ENCODE data around the gene CHPF.

- TF ChIP-seq, protein P1, sequence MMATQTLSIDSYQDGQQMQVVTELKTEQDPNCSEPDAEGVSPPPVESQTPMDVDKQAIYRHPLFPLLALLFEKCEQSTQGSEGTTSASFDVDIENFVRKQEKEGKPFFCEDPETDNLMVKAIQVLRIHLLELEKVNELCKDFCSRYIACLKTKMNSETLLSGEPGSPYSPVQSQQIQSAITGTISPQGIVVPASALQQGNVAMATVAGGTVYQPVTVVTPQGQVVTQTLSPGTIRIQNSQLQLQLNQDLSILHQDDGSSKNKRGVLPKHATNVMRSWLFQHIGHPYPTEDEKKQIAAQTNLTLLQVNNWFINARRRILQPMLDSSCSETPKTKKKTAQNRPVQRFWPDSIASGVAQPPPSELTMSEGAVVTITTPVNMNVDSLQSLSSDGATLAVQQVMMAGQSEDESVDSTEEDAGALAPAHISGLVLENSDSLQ (IDR thresholded peaks at IDR 0.05): no peak
- TF ChIP-seq, protein P2, sequence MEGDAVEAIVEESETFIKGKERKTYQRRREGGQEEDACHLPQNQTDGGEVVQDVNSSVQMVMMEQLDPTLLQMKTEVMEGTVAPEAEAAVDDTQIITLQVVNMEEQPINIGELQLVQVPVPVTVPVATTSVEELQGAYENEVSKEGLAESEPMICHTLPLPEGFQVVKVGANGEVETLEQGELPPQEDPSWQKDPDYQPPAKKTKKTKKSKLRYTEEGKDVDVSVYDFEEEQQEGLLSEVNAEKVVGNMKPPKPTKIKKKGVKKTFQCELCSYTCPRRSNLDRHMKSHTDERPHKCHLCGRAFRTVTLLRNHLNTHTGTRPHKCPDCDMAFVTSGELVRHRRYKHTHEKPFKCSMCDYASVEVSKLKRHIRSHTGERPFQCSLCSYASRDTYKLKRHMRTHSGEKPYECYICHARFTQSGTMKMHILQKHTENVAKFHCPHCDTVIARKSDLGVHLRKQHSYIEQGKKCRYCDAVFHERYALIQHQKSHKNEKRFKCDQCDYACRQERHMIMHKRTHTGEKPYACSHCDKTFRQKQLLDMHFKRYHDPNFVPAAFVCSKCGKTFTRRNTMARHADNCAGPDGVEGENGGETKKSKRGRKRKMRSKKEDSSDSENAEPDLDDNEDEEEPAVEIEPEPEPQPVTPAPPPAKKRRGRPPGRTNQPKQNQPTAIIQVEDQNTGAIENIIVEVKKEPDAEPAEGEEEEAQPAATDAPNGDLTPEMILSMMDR (IDR thresholded peaks at IDR 0.05 in 2 of 3, conservative IDR thresholded peaks at IDR 0.05 in 1 of 3; ENCODE audit: control insufficient read depth in 2 of 3, extremely low read depth in 1 of 3, insufficient read depth in 1 of 3, low read depth in 3 of 3, low read length in 3 of 3): no peak
- TF ChIP-seq EZH2 (IDR thresholded peaks at IDR 0.05; ENCODE audit: borderline replicate concordance, control insufficient read depth, low read depth, low read length) (no peak), SMAD1 (IDR thresholded peaks at IDR 0.05; ENCODE audit: low read depth, partially characterized antibody) (no peak), NFYA (IDR thresholded peaks at IDR 0.05; ENCODE audit: borderline replicate concordance, low read depth, low read length) (no peak), POLR2AphosphoS5 (IDR thresholded peaks at IDR 0.05; ENCODE audit: low read length) (no peak), TCF12 (IDR thresholded peaks at IDR 0.05; ENCODE audit: low read depth, low read length) (no peak)
- TF ChIP-seq, protein P3, sequence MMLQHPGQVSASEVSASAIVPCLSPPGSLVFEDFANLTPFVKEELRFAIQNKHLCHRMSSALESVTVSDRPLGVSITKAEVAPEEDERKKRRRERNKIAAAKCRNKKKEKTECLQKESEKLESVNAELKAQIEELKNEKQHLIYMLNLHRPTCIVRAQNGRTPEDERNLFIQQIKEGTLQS (IDR thresholded peaks at IDR 0.05; ENCODE audit: borderline replicate concordance, extremely low read depth, low read depth, low read length): no peak
Observed at GRCh38 chr2:219538504-219538951, 5.1 kb downstream of the CHPF start.

Data from GM12878 (cell line).